CD4-positive, alpha-beta T cell treated with Interferon alpha-2 for 1 hour (primary cell): ENCODE results near the gene GAL3ST2.
A peak's percentile ranks its signal among the peaks of the same experiment; 100 is the strongest.
"Not testable (repeated sequence)": the region's sequence is repeated elsewhere in the genome, so short reads cannot be mapped to it uniquely, and the experiment has no call there.

Experiments
- DNase-seq, 2 donors: peaks; one replicate each; pipeline ENCODE4 v3.0.0-alpha.2; 2020 to 2022

The GAL3ST2 gene

DNA sequence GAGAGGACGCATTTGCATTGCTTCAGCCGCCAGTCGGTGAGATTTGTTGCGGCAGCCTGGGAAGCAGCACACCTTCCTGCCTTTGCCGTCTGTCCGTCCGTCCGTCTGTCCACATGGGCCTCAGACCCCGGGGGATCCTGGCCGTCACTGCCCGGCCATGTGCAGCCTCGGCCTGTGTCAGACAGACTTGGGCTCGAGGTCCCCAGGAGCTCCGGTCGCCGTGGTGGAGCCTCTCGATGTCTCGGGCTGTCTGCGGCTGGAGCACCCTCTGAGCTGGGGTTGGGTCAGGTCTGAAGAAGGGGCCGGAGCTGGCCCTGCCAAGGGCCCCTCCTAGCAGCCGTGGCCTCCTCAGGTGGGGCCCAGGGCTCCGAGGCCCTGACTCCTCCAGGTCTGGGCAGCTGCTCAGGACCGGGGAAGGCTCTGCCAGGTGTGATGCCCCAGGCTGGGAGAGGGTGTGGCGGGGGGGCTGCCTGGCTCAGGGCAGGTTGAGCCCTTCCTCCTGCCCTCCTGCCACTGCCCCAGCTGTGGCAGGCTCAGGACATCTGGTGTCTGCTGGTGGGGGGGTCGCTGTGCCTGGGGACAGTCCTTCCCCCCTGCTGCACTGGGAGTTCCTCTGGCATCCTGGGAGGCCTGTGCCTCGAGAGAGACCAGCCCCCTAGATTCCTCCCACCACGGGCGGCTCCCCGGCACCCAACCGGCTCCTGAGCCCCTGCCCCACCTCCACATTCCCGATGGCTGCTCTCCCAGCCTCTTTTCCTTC, 44.2 kb downstream of the GAL3ST2 start:
- no peak for DNase-seq

DNA sequence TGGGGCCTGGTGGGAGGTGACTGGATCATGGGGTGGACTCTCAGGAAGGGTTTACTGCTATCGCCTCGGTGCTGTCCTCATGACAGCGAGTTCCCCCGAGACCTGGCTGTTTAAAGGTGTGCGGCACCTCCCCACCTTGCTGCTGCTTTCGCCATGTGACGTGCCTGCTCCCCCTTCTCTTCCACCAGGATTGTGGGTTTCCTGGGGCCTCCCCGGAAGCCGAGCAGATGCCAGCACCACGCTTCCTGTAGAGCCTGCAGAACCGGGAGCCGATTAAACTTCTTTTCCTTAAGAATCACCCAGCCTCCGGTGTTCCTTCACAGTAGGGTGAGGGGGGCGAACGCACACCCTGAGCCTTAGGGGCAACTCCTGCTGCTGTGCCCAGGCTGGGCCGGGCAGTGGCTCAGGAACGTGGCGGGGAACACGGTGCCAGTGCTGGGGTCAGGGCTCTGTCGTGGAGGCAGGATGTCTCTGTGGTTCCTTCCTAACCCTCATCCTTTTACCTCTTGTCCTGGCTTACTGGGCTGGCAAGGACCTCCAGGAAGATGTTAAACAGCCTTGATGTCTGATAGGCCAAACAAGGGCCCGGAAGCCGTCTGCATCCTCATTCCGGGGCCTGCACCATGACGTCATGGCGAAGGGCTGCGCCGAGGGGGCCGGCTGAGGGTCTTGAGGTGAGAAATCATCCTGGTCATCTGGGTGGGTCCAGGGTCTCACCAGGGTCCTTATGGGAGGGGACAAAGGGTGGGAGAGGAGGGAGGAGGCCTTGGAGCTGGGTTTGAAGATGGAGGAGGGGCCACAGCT, 45.0 kb downstream of the GAL3ST2 start:
- no peak for DNase-seq

DNA sequence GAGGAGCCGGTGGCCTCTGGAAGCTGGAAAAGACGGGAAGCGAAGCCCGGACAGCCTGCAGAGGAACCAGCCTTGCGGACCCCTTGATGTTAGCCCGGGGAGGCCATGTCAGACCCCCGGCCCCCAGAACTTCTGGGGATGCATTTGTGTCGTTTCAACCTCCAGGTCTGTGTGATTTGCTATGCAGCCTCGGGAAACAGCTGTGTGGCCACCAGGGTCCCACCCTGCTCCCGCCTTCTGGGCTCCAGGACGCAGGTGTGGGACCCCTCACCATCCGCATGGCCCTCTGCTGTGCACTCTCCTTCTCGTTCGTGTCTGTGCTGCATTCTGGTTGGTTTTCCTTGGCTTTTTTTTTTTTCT, 45.6 kb downstream of the GAL3ST2 start:
- DNase-seq: no peak

DNA sequence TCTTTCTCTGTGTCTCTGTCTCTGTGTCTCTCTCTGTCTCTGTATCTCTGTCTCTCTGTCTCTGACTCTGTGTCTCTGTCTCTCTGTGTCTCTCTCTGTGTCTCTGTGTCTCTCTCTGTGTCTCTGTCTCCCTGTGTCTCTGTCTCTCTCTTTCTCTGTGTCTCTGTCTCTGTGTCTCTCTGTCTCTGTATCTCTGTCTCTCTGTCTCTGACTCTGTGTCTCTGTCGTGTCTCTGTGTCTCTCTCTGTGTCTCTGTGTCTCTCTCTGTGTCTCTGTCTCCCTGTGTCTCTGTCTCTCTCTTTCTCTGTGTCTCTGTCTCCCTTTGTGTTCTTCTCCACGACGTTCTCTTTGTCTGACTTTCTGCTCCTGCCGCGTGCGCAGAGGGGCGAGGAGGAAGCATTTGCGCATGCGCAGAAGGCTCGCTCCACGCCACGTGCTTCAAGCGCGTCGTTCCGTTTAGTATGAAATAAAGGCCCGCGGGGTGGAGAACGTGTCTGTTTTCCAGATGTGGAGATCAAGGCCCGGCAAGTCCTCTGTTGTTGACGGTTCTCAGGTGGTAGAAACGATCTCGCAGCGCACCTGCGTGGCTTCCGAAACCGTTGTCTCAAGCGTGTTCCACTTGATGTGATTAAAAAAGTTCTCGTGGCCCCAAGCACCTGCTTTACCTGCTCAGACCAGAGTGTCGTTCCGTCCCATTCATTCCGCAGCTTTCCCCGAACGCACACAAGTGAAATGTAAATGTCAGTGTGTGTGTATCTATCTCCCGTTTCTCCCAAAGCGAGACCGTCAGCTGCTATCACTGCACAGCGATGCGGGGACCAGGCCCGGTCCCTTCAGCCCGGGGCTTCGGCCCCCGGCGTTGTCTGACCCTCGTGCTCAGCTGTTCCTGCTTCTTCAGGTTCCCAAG, 47.2 kb downstream of the GAL3ST2 start:
- DNase-seq: not testable (repeated sequence)

DNA sequence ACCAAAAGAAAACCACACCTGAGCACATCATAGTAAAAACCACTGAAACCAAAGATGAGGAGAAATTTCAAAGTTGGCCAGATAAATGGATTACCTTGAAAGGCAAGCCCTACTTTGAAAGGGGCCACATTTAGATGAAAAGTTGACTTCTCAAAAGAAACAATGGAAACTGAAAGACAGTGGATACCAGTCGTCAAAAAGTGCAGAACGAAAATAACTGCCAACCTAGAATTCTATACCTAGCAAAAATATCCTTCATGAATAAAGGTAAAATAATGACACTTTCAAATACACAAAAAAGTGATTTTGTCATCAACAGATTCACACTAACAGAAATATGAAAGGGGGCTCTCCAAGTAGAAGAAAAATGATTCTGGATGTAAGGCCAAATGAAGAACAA, 50.8 kb downstream of the GAL3ST2 start:
- no peak for DNase-seq

DNA sequence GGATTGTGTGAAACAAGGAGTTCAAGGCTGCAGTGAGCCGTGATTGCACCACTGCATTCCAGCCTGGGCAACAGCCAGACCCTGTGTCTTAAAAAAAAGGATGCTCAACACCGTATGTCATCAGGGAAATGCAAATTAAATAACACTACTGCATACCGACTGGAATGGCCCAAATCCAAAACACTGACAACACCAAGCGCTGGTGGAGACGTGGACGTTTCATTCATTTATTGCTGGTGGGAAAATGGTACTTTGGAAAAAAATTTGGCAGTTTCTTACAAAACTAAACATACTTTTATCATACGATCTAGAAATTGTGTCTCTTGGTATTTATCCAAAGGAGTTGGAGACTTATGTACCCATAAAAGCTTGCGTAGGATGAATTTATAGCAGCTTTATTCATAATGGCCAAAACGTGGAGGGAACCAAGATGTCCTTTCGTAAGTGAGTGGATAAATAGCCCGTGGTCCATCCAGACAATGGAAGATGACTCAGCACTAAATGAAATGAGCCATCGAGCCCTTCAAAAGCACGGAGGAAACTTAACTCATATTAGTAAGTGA, 56.6 kb downstream of the GAL3ST2 start:
- no peak for DNase-seq

DNA sequence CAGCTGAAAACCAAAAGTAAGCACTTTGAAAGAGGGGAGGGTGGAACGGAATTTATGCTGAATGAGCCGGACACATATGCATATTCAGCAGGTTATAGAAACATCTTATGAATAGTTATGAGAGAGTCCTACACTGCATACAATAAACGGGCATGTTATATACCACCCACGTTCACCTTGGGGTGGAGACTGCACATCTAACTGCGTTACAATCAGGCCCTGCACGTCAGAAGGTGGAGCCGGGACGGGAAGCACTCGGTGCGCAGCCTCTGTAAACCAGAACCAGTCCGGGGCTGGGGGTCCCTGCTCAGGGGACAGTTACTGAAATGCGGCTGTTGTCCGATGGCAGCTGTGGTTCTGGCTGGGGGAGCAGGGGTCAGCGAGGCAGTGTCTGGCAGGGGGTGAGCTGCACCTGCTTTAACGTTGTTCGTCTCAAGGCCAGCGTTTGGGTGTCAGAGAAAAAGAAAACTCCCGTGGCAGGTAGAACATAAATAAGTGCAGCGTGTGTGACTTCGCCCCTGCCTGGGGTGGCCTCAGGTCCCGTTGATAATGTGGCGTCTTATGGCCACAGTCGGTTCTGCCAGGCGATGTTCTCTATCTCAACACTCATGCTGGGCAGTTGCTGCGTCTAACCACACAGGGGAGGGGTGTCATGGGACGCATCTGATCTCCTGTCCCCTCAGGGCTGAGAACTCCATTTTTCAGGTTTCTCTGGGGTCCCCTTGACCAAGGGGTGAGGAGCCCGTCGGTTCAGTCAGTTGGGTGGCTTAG, 57.3 kb downstream of the GAL3ST2 start:
- not testable (repeated sequence) for DNase-seq

GRCh38 chr2:241834527-241835210, 58.0 kb downstream of the GAL3ST2 start:
- DNase-seq: no peak

- no peak for DNase-seq
Measured at GRCh38 chr2:241835611-241836010, 59.0 kb downstream of the GAL3ST2 start.

- no peak for DNase-seq
Measured at GRCh38 chr2:241836292-241836691, 59.7 kb downstream of the GAL3ST2 start.

GRCh38 chr2:241837197-241837965, 60.8 kb downstream of the GAL3ST2 start:
- DNase-seq: no peak

GRCh38 chr2:241841181-241842066, 64.8 kb downstream of the GAL3ST2 start:
- DNase-seq: no peak

DNA sequence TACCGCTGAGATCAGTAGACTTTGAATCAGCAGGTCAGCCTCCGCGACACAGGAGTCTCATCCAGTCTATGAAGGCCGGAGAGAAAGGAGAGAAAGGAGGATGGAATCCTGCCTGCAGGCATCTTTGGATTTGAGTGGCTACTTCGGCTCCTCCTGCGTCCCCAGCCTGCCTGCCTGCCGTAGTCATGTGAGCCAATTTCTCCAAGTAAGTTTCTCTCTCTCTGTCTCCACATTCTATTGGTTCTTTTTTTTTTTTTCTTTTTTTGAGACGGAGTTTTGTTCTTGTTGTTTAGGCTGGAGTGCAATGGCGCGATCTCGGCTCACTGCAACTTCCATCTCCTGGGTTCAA, 65.4 kb downstream of the GAL3ST2 start:
- DNase-seq: no peak

DNA sequence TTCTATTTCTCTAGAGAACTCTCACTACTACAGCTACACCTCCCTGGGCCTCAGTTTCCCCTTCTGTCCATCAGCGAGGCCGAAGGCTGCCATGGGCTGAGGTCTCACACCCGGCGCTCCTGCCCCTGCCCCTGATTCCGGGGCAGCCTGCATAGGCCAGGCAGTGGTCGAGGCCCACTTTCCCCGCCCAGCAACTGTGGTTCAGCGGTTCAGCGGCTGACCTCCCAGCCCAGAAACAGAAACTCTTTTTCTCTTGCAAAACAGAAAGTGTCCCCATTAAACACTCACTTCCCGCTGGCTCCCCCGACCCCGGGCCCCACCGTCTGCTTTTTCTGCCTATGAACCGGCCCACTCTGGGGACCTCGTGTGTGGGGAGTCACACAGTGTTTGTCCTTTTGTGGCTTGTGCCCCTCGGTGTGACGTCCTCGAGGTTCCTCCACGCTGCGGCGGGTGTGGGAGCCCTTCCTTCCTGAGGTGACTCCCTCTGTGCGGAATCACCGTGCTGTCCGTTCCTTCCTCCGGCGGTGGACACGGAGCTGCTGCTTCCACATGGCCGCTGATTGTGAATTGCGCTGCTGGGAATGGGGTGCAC, 66.1 kb downstream of the GAL3ST2 start:
- DNase-seq: peak; percentile 62 to 68

DNA sequence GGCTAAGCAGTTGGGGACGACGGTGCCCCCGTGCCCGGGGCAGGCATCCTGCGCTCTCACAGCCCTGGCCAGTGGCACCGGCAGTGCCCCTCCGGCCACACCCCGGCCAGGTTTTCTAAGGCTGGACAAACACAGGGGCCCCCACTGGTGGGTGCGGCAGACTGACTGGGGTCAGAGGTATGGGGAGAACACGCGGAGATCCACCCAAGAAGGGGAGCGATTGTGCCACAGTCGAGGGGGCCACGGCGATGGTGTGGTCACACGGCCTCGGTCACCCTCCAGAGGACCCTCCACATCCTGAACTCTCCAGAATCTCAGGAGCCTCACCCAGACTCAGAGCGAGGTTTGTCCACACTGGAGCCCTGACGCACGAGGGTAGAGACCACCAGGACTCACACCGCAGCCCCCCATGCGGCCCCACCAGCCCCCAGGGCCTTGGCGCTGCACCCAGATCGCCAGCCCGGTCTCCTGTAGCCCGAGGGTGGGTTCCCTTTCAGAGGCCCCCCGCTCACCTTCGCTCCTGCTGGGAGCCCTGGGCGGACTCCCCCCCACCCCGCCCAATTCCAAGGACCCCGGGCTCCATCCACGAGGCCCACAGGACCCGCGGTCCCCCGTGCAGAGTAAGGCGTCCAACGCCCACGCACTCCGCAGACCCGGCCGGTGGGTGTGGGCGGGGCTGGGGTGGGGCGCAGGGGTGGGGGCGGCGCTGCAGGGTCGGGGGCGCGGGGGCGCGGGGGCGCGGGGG, 66.9 kb downstream of the GAL3ST2 start:
- no peak for DNase-seq

DNA sequence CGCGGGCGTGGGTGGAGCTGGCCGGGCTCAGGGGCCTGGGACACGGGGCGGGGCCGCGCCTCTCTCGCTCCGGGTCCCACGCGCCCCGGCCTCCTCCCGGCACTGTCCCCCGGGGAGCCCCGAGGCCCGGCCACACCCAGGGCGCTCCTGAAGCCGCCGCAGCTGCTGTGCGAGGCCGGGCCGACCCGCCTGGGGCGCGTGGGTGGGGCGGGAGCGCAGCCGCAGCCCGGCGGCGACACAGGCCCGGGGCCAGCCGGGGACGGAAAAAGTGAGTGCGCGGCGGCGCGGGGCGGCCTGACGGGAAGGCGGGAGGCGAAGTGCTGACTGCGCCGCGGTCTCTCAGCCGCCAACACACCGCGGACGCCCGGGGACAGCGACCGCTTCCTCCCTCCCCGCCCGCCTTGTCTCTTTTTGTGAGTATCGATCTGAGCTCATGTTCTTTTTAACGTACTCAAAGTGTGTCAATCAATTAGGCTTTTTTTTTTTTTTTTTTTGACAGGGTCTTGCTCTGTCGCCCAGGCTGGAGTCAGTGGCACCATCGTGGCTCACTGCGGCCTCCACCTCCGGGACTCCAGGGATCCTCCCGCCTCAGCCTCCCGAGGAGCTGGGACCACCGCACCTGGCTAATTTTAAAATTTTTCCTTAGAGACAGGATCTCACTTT, 67.6 kb downstream of the GAL3ST2 start:
- peak; percentile 70 to 80 for DNase-seq

- DNase-seq: no peak
Measured at GRCh38 chr2:241844831-241845578, 68.4 kb downstream of the GAL3ST2 start.
